ENCODE measurements around the gene IFITM1. TPM values are rescaled to one million over a fixed set of nuclear protein-coding genes. Genes with fewer than 3 reads are reported as not detected.

The IFITM1 gene
- total and polyA plus RNA-seq, 2 of the 13 experiments (the other 11 are each of a cell fraction or from before 2014, with no cell fraction given): 0.38 to 11.1 TPM

GRCh38 chr11:313304-313786 is 495 bp upstream of the IFITM1 start:
- TF ChIP-seq ONECUT2 (CRISPR knock-in tag; IDR thresholded peaks at IDR 0.05) (no peak), ZNF263 (CRISPR knock-in tag; IDR thresholded peaks at IDR 0.05) (no peak), ZUFSP (CRISPR knock-in tag; IDR thresholded peaks at IDR 0.05; ENCODE audit: borderline replicate concordance) (no peak), PTBP1 (IDR thresholded peaks at IDR 0.05; ENCODE audit: low read depth, low read length, poor library complexity, severe bottlenecking) (no peak), ATF3 (CRISPR knock-in tag; IDR thresholded peaks at IDR 0.05) (no peak), ZEB1 (IDR thresholded peaks at IDR 0.05; ENCODE audit: insufficient replicate concordance, low read depth) (no peak), ZNF644 (CRISPR knock-in tag; IDR thresholded peaks at IDR 0.05; ENCODE audit: low read depth) (no peak), KAT8 (CRISPR knock-in tag; IDR thresholded peaks at IDR 0.05) (no peak), DBP (CRISPR knock-in tag; IDR thresholded peaks at IDR 0.05; ENCODE audit: not compliant biosample characterization) (no peak), ZNF550 (CRISPR knock-in tag; IDR thresholded peaks at IDR 0.05; ENCODE audit: borderline replicate concordance) (no peak), IRF2 (CRISPR knock-in tag; IDR thresholded peaks at IDR 0.05) (no peak), NFYC (CRISPR knock-in tag; IDR thresholded peaks at IDR 0.05) (no peak), ZNF18 (CRISPR knock-in tag; IDR thresholded peaks at IDR 0.05; ENCODE audit: insufficient replicate concordance) (no peak), GTF2F1 (IDR thresholded peaks at IDR 0.05; ENCODE audit: low read length) (no peak)
- no TSS peak for BruUV-seq (replicated peaks)
- ATAC-seq: no peak
- no peak for DNase-seq (ENCODE audit: low spot score)
- Histone ChIP-seq H3K4me3 (replicated peaks in 1 of 3; ENCODE audit: insufficient read depth in 1 of 3, low read depth in 2 of 3, low read length in 3 of 3) (no peak overlapping the region; a peak in 1 of 6 replicates), H3K27me3 (ENCODE audit: control insufficient read depth in 1 of 2, insufficient read depth in 2 of 2, low read length in 2 of 2) (no peaks in the 10 kb centered on the region), H3K9me3 (ENCODE audit: low read length) (no peaks in the 10 kb centered on the region), H3K36me3 (replicated peaks in 1 of 2; ENCODE audit: control insufficient read depth in 1 of 2, insufficient read depth in 2 of 2, low read length in 2 of 2) (no peaks in the 10 kb centered on the region), H2AFZ (ENCODE audit: low read length) (no peak overlapping the region), H3K4me2 (ENCODE audit: low read depth, low read length) (no peak overlapping the region; the same call in 1 of the 2 replicates), H3K79me2 (ENCODE audit: insufficient read depth, low read length) (peaks cover 7% of the 10 kb centered on the region), H3K27ac (ENCODE audit: extremely low read length, insufficient read depth, low read length) (no peak overlapping the region), H3K9ac (ENCODE audit: insufficient read depth, low read depth, low read length) (no peak overlapping the region), H3K4me1 (ENCODE audit: insufficient read depth, low read length) (peaks cover 66% of the 10 kb centered on the region), H4K20me1 (ENCODE audit: insufficient read depth, low read length) (no peaks in the 10 kb centered on the region)
- 61% methylated on average over 3 of the region's 8 CpGs for WGBS (ENCODE audit: low lambda C conversion rate)
- in situ Hi-C loops (cut with HindIII; ENCODE audit: extremely low pct_ligation_motif_present, low pct_unique_long_range_greater_than_20kb) (no loop called here), intact Hi-C loops (cut with micrococcal nuclease; ENCODE audit: unreplicated experiment) (no loop called here)
- CTCF ChIA-PET (ENCODE audit: low intra/inter-chr PET ratio, low total read pairs): no interaction called here
- no peak for FAIRE-seq
- POLR2A ChIA-PET: interaction anchor here (1.7 to 2.7 kb wide), 2 partner anchors 40 to 42 kb away, joined by 4 to 9 read pairs; no protein-coding TSS in a partner anchor
